ENCODE data around the gene NEUROG3.

DNA sequence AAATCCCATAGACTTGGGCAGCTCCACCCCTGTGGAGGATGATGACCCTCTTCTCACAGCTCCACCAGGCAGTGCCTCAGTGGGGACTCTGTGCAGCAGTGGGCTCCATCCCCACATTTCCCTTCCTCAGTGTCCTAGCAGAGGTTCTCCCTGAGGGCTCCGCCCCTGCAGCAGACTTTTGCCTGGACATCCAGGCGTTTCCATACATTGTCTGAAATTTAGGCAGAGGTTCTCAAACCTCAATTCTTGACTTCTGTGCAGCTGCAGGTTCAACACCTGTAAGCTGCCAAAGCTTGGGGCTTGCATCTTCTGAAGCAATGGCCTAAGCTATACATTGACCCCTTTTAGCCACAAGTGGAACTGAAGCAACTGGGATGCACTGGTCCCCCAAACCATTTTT is 31.8 kb downstream of the NEUROG3 start:
- TF ChIP-seq, protein P1, sequence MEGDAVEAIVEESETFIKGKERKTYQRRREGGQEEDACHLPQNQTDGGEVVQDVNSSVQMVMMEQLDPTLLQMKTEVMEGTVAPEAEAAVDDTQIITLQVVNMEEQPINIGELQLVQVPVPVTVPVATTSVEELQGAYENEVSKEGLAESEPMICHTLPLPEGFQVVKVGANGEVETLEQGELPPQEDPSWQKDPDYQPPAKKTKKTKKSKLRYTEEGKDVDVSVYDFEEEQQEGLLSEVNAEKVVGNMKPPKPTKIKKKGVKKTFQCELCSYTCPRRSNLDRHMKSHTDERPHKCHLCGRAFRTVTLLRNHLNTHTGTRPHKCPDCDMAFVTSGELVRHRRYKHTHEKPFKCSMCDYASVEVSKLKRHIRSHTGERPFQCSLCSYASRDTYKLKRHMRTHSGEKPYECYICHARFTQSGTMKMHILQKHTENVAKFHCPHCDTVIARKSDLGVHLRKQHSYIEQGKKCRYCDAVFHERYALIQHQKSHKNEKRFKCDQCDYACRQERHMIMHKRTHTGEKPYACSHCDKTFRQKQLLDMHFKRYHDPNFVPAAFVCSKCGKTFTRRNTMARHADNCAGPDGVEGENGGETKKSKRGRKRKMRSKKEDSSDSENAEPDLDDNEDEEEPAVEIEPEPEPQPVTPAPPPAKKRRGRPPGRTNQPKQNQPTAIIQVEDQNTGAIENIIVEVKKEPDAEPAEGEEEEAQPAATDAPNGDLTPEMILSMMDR (IDR thresholded peaks at IDR 0.05), result no peak
- no peak for TF ChIP-seq POLR2A (IDR thresholded peaks at IDR 0.05)
